ENCODE results near the gene CORIN.

CORIN gene

DNA sequence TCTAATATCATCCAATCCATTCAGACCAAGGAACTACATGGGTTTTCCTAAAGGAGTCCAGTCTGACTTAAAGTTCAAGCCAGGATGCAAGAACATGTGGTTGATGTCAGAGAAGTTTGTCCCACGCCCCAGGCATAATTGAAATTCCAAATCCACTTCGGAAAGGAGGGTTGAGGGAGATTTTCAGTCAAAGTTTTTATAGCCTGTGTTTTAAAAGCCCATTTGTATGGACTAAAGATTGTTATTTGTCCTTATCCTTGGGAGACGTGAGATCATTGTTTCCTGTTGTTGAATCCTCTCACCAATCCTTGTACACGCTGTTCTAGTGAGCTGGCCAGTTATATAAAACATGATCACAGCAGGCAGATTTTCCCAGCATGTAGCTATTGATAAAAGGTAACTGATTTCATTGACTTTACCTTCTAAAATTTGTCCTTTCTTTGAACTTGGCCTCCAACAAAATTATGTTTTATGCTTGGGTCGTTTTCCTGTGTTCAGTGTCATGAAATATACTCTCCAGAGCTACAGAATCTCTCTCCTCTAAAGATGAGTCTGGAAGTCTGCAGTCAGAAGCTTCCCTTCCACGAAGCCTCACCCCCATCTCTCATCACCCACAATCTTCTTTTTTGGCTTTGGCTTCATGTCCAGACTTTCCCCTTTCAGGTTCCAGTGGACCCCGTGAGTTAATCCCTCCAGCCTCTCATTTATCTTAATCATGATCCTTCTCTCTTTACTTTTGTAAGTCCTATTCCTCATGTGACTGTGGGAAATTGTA, 259.9 kb downstream of the CORIN start:
- H3K4me1 ChIP-seq, result no peaks in the 10 kb centered on the region
- H3K9me3 ChIP-seq (replicated peaks in 1 of 11), result peaks cover 0 to 6% (median 0%) of the 10 kb centered on the region in 11 experiments; a peak in 2 of 22 replicates
- no peak overlapping the region for H3K4me2 ChIP-seq
- no peak overlapping the region for H3K9ac ChIP-seq
- no peaks in the 10 kb centered on the region for H3K27me3 ChIP-seq
- no peak overlapping the region for H3K27ac ChIP-seq
- no peaks in the 10 kb centered on the region for H4K20me1 ChIP-seq
- H3K4me3 ChIP-seq, result no peak overlapping the region
- no peak for TF ChIP-seq Cebpa-rat (IDR thresholded peaks at IDR 0.05)
- peaks cover 0 to 98% (median 15%) of the 10 kb centered on the region in 11 experiments; a peak in 12 of 22 replicates for H3K36me3 ChIP-seq

DNA sequence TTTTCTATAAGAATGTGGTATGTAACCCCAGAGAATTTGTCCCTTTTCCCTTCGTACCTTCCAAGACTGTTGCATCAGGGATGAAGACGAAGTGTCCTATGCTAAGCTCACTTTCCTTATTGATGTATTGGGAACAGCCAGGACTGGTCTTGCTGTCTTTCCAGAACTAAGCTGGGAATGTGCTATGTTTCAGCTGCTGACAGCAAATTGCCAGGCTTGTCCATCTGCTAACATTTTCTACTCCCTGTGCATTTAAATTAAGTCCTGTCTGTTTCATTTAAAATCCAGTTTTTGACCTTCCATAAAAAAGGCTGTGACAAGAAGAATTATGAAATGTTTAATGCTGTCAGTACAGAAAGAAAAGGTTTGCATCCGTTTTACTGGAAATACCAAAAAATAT, 264.9 kb downstream of the CORIN start:
- no peaks in the 10 kb centered on the region for H3K4me1 ChIP-seq
- peaks cover 0 to 95% (median 10%) of the 10 kb centered on the region in 11 experiments; a peak in 11 of 22 replicates for H3K36me3 ChIP-seq
- no peaks in the 10 kb centered on the region for H3K27me3 ChIP-seq
- H3K4me2 ChIP-seq, result no peak overlapping the region
- no peaks in the 10 kb centered on the region for H4K20me1 ChIP-seq
- TF ChIP-seq Cebpa-rat (IDR thresholded peaks at IDR 0.05), result no peak
- no peak overlapping the region for H3K9ac ChIP-seq
- H3K4me3 ChIP-seq, result no peak overlapping the region
- peaks cover 0 to 6% (median 0%) of the 10 kb centered on the region in 11 experiments; a peak in 2 of 22 replicates for H3K9me3 ChIP-seq (replicated peaks in 1 of 11)
- H3K27ac ChIP-seq, result no peak overlapping the region

DNA sequence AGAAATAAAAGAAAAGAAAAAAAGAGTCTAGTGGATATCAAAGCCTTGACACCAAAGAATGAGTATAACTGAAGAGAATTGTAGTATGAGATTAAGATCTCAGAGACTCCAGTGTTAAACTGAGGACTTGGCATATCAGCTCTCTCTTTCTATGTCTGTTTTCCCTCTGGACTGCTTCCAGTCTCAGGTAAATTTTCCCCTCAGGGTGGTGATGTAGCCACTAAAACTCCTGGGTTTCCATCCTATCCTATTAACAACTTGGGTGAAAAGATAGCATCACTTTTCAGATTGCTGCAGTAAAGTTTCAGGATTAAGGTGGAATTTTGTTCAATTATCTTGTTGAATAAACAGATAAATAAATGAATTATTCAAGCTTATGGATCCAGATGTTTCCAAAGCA, 267.1 kb downstream of the CORIN start:
- Histone ChIP-seq H3K9ac (no peak overlapping the region), H4K20me1 (no peaks in the 10 kb centered on the region), H3K36me3 (peaks cover 0 to 79% (median 4%) of the 10 kb centered on the region in 11 experiments; a peak in 9 of 22 replicates), H3K9me3 (replicated peaks in 1 of 11) (peaks cover 0 to 6% (median 0%) of the 10 kb centered on the region in 11 experiments; a peak in 2 of 22 replicates), H3K27ac (no peak overlapping the region), H3K4me3 (no peak overlapping the region), H3K27me3 (no peaks in the 10 kb centered on the region), H3K4me1 (no peaks in the 10 kb centered on the region), H3K4me2 (no peak overlapping the region)
- no peak for TF ChIP-seq Cebpa-rat (IDR thresholded peaks at IDR 0.05)

DNA sequence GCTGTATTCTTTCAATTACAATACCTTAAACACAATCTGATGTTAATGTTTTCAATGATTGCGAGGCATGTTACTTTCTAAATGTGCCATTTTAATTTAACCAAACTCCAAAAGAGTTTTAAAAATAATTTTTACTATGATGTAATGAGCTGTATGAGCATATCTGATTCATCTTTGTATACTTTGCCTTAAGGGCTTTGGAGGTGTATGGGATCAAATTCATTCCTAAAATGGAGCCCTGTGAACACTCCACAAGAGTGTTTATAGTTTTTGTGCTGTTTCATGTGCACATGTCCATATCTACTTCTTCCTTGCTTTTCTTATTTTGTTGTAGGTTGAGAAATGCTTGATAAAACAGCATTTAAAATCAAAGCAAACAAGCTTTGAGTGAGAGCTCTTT, 270.4 kb downstream of the CORIN start:
- Histone ChIP-seq H3K9me3 (replicated peaks in 1 of 11) (peaks cover 0 to 9% (median 6%) of the 10 kb centered on the region in 11 experiments; a peak in 7 of 22 replicates), H4K20me1 (no peaks in the 10 kb centered on the region), H3K9ac (no peak overlapping the region), H3K4me3 (no peak overlapping the region), H3K36me3 (peaks cover 0 to 55% (median 0%) of the 10 kb centered on the region in 11 experiments; a peak in 8 of 22 replicates), H3K4me1 (peaks cover 3 to 10% (median 8%) of the 10 kb centered on the region in 10 experiments; a peak in 14 of 20 replicates), H3K27me3 (no peaks in the 10 kb centered on the region), H3K4me2 (no peak overlapping the region), H3K27ac (no peak overlapping the region)
- TF ChIP-seq Cebpa-rat (IDR thresholded peaks at IDR 0.05), result no peak

DNA sequence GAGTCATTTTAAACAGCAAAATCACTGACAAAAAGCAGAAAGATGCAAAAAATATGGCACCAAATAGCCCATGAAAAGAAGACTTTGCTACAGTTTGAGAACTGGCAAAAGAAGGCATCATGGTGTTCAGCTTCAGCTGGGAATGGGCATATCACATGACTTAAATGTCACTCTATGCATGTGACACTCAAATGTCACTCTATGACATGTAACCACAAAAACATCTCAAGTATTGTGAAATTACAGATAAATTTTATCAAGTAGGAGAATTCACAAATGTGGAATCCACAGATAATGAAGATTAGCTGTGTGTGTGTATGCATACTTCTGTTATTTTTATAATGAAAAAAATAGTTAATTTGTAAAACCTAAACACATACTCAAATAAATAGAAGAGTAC, 270.9 kb downstream of the CORIN start:
- H4K20me1 ChIP-seq, result no peaks in the 10 kb centered on the region
- no peak overlapping the region for H3K27ac ChIP-seq
- H3K27me3 ChIP-seq, result no peaks in the 10 kb centered on the region
- no peak for TF ChIP-seq Cebpa-rat (IDR thresholded peaks at IDR 0.05)
- peaks cover 0 to 9% (median 6%) of the 10 kb centered on the region in 11 experiments; a peak in 7 of 22 replicates for H3K9me3 ChIP-seq (replicated peaks in 1 of 11)
- H3K4me3 ChIP-seq, result no peak overlapping the region
- H3K9ac ChIP-seq, result no peak overlapping the region
- H3K4me1 ChIP-seq, result peaks cover 3 to 10% (median 8%) of the 10 kb centered on the region in 10 experiments; a peak in 14 of 20 replicates
- H3K4me2 ChIP-seq, result no peak overlapping the region
- peaks cover 0 to 55% (median 0%) of the 10 kb centered on the region in 11 experiments; a peak in 8 of 22 replicates for H3K36me3 ChIP-seq

DNA sequence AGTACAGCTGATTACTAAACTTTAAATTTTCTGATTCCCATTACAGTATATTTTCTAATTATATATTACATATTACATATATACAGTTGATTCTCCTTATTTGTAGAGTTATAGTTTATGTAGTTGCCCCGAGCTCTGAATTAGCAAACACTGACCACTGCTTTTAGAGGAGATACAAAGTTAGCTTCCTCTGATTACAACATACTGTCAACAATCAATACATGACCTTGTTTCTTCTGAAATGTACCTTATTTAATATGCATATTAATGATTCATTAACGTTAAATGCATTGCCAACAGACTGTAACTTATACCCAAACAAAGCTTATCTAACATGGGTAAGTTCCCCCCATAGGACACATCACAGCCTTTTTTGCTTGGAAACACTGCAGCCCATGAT, 271.3 kb downstream of the CORIN start:
- H3K27me3 ChIP-seq, result no peaks in the 10 kb centered on the region
- H3K9ac ChIP-seq, result no peak overlapping the region
- H3K27ac ChIP-seq, result no peak overlapping the region
- peaks cover 0 to 55% (median 0%) of the 10 kb centered on the region in 11 experiments; a peak in 8 of 22 replicates for H3K36me3 ChIP-seq
- H3K4me2 ChIP-seq, result no peak overlapping the region
- H4K20me1 ChIP-seq, result no peaks in the 10 kb centered on the region
- H3K4me1 ChIP-seq, result peaks cover 3 to 10% (median 8%) of the 10 kb centered on the region in 10 experiments; a peak in 14 of 20 replicates
- peaks cover 0 to 9% (median 6%) of the 10 kb centered on the region in 11 experiments; a peak in 7 of 22 replicates for H3K9me3 ChIP-seq (replicated peaks in 1 of 11)
- H3K4me3 ChIP-seq, result no peak overlapping the region
- no peak for TF ChIP-seq Cebpa-rat (IDR thresholded peaks at IDR 0.05)

DNA sequence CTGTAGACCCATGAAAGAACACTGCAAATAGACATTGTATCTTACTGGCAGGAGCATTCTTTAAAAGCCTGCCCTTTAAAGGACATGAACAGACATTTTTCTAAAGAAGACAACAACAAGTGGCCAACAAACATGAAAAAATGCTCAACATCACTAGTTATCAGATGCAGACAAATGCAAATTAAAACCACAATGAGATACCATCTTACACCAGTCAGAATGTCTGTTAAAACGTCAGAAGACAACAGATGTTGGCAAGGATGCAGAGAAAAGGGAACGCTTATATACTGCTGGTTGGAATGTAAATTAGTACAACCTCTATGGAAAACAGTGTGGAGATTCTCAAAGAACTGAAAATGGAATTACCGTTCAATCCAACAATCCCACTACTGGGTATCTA, 275.6 kb downstream of the CORIN start:
- TF ChIP-seq Cebpa-rat (IDR thresholded peaks at IDR 0.05), result no peak
- Histone ChIP-seq H3K9me3 (replicated peaks in 1 of 11) (peaks cover 0 to 9% (median 6%) of the 10 kb centered on the region in 11 experiments; a peak in 7 of 22 replicates), H3K36me3 (peaks cover 0 to 63% (median 0%) of the 10 kb centered on the region in 11 experiments; a peak in 6 of 22 replicates), H3K4me3 (no peak overlapping the region), H3K27me3 (no peaks in the 10 kb centered on the region), H4K20me1 (no peaks in the 10 kb centered on the region), H3K4me2 (no peak overlapping the region), H3K9ac (no peak overlapping the region), H3K27ac (no peak overlapping the region), H3K4me1 (peaks cover 3 to 10% (median 8%) of the 10 kb centered on the region in 10 experiments; a peak in 14 of 20 replicates)

DNA sequence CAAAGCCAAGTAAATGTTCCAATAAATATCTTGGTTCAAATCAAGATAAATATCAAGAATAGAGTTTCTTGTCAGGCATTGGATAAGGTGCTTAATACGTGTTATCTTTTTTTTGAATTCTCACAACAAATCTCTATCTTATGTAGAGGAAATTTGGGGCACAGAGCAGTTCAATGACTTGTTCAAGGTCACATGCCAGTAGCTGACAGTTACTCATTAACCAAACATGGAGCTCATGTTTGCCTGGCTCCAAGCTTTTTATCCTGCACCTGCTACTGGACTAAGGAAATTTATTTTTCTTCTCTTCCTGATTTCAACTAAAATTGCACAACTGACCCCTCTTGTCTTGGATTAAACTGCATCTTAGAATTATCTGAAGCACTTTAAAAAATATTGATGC, 276.5 kb downstream of the CORIN start:
- Histone ChIP-seq H3K9me3 (replicated peaks in 1 of 11) (peaks cover 0 to 9% (median 6%) of the 10 kb centered on the region in 11 experiments; a peak in 7 of 22 replicates), H3K4me1 (peaks cover 3 to 10% (median 8%) of the 10 kb centered on the region in 10 experiments; a peak in 14 of 20 replicates), H3K27ac (no peak overlapping the region), H3K4me3 (no peak overlapping the region), H4K20me1 (no peaks in the 10 kb centered on the region), H3K9ac (no peak overlapping the region), H3K27me3 (no peaks in the 10 kb centered on the region), H3K4me2 (no peak overlapping the region), H3K36me3 (peaks cover 0 to 59% (median 0%) of the 10 kb centered on the region in 11 experiments; a peak in 6 of 22 replicates)
- TF ChIP-seq Cebpa-rat (IDR thresholded peaks at IDR 0.05), result no peak

DNA sequence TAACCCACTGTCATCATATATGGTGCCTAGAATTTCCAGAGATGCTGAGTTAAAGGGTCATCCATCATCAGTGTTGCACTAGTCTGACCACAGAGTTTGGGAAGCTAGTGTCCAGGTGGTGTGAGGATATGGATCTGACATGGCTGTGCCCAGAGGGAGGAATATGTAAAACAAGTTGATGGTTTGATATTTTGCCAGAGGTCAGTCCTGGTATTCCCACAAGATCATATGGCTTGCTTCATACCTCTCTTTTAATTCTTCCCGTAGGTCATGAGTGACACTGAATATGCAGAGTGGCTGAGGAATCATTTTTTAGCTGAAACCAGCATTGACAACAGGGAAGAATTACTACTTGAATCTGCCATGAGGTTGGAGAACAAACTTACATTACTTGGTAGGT, 277.2 kb downstream of the CORIN start:
- H3K9me3 ChIP-seq (replicated peaks in 1 of 11), result peaks cover 0 to 9% (median 6%) of the 10 kb centered on the region in 11 experiments; a peak in 7 of 22 replicates

More for the DNA sequence above, 277.2 kb downstream of the CORIN start:
- no peaks in the 10 kb centered on the region for H3K27me3 ChIP-seq
- no peak for TF ChIP-seq Cebpa-rat (IDR thresholded peaks at IDR 0.05)
- peaks cover 0 to 59% (median 0%) of the 10 kb centered on the region in 11 experiments; a peak in 6 of 22 replicates for H3K36me3 ChIP-seq
- no peak overlapping the region for H3K27ac ChIP-seq
- no peak overlapping the region for H3K4me3 ChIP-seq
- H3K4me2 ChIP-seq, result no peak overlapping the region
- H3K4me1 ChIP-seq, result peaks cover 3 to 10% (median 8%) of the 10 kb centered on the region in 10 experiments; a peak in 14 of 20 replicates
- H3K9ac ChIP-seq, result no peak overlapping the region
- H4K20me1 ChIP-seq, result no peaks in the 10 kb centered on the region
